Stimulated activated CD4-positive, alpha-beta T cell treated with anti-CD3 and anti-CD28 coated beads, Interleukin-2, amount 100 ng/mL, for 24 hours (primary cell): ENCODE results near the gene CLASP1.
"Not testable (repeated sequence)": the region's sequence is repeated elsewhere in the genome, so short reads cannot be mapped to it uniquely, and the experiment has no call there.

Source experiments
- DNase-seq, 2 donors: peaks; one replicate each; pipeline ENCODE4 v3.0.0-alpha.2; 2020

CLASP1 gene

DNA sequence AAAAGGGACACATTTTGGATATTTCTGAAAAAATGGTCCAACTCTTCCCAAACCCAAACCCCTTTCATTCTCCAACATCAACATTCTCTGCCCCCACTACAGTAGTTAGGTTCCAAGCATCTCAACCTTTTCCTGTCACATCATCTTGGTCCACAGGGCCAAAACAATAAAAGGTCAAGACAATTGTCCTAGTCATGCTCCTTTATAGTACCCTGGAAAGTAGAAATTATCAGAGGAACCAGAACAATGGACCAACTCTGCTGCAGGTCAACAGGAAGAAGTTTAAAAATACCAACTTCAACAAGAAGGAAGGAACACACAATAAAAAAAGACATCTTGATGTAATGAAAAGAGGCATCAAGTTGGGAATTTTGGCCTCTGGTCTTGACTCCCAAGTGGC lies 36.1 kb downstream of the CLASP1 start:
- no peak for DNase-seq

- no peak for DNase-seq
These were observed 37.2 kb downstream of the CLASP1 start for GRCh38 chr2:121611730-121612705.

GRCh38 chr2:121611048-121611649 lies 38.1 kb downstream of the CLASP1 start:
- DNase-seq = not testable (repeated sequence)

DNA sequence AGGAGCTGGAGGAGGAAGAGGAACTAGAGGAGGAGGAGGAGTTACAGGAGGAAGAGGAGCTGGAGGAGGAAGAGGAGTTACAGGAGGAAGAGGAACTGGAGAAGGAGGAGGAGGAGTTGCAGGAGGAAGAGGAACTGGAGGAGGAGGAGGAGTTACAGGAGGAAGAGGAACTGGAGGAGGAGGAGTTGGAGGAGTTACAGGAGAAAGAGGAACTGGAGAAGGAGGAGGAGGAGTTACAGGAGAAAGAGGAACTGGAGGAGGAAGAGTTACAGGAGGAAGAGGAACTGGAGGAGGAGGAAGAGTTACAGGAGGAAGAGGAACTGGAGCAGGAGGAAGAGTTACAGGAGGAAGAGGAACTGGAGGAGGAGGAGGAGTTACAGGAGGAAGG lies 38.8 kb downstream of the CLASP1 start:
- not testable (repeated sequence) for DNase-seq

DNA sequence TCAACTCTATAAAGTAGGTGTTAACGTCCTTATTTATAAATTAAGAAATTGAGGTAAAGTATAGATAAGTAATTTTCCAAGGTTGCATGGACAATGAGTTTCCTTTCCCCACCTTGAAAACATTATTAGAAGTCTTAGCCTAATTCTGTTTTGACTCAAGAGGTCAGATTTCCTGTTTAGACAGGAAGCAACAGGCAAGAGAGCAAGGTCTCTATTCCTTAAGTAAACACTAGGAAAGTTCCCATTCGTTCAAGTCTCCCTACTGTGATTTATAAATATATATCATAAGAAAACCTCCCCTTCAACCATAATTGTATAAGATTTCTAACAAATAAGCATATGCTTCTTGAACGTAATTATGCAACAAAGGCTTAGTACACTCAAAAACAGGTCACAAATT lies 40.3 kb downstream of the CLASP1 start:
- no peak for DNase-seq

GRCh38 chr2:121608367-121608766 lies 40.9 kb downstream of the CLASP1 start:
- no peak for DNase-seq

DNA sequence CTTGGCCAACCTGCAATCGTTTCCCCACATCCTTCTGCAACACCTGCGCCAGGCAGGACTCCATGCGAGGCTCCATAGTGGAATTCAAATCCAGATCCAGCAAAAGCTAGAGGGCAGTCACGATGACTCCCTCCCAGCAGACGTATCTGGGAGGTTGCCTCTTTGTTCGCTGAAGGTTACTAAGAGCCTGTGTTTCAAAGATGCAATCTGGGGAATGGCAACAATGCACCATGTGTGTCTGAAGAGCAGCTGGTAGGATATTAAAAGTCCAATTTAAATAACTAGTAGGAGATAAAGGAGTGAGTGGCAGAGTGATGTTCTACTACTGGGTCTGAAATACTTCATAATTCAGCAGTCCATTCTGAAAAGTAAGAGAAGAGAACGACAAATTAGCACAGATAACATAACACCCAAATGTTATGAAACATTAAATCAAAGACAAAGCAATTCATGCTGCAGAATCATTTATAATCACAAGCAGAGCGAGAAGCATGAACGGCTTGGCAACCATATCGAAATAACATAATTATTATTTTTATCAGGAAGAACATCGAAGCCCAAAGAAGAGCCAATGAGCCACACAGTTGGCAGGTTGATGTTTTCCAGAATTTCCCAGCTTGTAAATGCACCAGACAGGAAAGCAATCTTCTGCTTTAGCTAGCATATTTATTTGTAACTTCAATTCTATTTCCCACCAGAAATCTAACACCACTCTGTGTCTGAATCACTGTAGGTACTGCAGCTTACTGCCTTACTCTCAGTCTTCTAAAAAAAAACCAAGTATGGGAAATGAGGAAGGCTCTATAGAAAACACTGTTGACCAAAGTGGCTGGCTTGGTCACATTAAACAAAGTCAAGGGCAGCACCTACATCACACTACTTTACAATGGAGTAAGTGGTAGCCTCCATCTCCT lies 43.2 kb downstream of the CLASP1 start:
- no peak for DNase-seq

DNA sequence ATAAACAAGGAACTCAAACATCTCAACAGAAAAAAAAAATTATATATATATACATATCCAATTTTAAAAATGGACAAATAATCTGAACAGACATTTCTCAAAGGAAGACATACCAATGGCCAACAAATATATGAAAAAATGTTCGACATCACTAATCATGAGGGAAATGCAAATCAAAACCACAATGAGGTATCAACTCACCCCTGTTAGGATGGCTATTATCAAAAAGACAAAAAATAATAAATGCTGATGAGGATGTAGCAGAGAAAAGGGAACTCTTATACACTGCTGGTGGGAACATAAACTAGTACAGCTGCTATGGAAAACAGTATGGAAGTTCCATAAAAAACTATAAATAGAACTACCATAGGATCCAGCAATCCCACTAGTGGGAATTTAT lies 46.1 kb downstream of the CLASP1 start:
- no peak for DNase-seq

DNA sequence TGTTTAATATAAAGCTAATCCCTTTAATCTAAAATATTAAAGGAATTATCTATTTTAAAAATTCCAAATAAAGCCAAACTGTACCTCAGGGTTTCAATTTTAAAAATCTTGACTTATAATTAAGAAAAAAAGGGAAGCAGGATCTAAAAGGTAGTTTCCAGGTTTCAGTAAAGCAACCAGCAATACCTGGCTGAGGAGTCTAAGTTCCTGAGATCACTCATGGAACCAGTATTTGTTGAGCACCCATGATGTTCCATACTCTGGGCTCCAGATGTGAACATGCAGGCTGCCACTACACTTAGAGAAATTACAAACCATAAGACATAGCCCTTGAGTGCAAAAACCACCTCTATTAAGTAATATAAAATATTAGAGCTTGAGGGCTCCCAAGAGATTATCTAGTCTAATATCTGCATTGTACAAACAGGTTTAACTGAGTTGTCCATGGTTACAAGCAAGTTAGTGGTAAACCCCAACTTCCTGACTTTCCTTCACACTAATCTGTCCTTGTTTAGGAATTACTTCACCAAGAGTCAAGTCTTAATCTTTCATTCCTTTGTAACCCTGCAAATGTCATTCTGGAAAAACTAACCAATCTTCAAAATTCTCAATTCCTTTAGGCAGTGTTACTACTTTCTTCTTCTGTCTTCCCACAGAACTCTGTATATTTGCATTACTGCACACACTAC lies 49.2 kb downstream of the CLASP1 start:
- DNase-seq = no peak

- DNase-seq = no peak
These were observed 51.2 kb downstream of the CLASP1 start for GRCh38 chr2:121598087-121598486.

DNA sequence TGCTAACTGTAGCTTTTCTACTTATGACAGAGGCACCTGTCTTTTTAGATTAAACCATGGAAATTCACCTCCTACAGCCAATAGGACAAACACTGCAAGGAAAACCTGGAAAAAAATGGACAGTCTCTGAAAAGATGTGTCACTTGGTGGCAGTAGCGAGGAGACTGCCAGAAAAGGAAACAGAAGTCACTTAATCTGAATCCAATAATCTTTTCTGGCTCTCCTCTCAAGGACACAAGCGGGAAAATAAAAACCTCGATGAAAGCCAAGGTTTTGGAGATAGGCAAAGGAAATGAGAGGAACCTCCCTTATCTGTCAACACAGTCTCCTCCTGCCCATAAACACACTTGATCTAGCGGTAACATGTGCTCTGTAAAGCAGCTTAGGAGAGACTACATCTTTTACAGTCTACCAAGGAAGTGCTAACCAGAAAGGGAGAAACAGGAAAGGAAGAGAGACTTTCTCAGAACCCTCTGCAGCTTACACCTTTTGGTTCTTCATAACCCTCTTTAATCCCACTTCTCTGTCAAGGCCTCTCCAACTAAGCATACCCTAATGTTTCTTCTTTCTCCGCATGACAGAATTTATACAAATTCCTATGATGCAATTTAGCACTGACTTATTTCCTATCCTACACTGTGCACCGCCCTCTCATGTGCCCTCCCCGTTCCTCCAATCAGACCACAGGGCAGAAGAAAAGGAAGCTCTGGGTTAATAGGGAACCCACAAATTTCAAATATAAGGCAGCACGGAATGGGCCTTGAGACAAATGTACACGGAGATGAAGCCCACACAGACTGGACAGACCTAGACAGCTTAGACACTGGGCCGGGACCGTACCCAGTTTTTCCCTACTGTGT lies 52.8 kb downstream of the CLASP1 start:
- DNase-seq = no peak

- DNase-seq = no peak
These were observed 54.0 kb downstream of the CLASP1 start for GRCh38 chr2:121595012-121595891.

GRCh38 chr2:121591199-121591598 lies 58.1 kb downstream of the CLASP1 start:
- no peak for DNase-seq

GRCh38 chr2:121588357-121588756 lies 60.9 kb downstream of the CLASP1 start:
- no peak for DNase-seq

DNA sequence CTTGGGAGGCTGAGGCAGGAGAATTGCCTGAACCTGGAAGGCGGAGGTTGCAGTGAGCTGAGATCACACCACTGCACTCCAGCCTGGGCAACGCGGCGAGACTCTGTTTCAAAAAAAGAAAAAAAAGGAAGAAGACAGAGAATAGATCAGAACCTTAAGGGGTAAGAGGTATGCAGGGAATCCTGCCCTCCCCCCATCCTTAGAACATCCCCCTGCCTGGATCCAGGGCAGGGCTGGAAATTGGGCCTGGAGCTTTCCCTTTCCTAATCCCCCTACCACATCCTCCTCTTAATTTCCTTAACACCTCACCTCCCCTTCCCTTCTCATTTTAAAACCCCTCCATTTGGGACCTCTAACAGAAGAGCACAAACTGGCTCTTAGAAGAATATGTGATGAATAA lies 62.1 kb downstream of the CLASP1 start:
- no peak for DNase-seq

- DNase-seq = no peak
These were observed 64.5 kb downstream of the CLASP1 start for GRCh38 chr2:121584741-121585140.

DNA sequence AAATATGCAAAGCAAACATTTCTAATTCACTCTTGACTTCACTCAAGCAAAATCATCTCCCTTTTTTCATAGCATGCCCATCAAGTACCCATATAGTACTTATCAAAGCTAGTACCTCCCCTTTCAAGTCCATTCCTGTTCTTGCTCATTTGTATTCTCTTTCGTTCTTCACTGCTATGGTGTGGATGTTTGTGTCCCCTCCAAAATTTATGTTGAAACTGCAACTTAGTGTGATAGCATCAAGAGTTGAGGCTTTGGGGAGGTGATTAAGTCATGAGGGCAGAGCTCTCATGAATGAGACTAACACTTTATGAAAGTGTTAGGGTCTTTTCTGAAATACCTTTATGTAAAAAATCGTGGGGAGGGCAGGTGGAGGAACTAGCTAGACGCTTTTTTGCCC lies 65.7 kb downstream of the CLASP1 start:
- no peak for DNase-seq

GRCh38 chr2:121582272-121582671 lies 67.0 kb downstream of the CLASP1 start:
- no peak for DNase-seq

GRCh38 chr2:121579309-121579708 lies 70.0 kb downstream of the CLASP1 start:
- DNase-seq = no peak

GRCh38 chr2:121577381-121577780 lies 71.9 kb downstream of the CLASP1 start:
- DNase-seq = no peak

- no peak for DNase-seq
These were observed 73.0 kb downstream of the CLASP1 start for GRCh38 chr2:121576263-121576662.
